ENCODE data around the gene ZBTB32.
"Not testable (repeated sequence)": the region's sequence is repeated elsewhere in the genome, so short reads cannot be mapped to it uniquely, and the experiment has no call there.

Gene ZBTB32

GRCh38 chr19:35704218-35704617, at the start of gene ZBTB32:
Gene ZBTB32, plus strand, starts transcription at chr19:35704558. Its CDS starts 10,069 bp downstream, at chr19:35714627.
- DNase-seq = no peak

- not testable (repeated sequence) for DNase-seq
Observed at GRCh38 chr19:35654828-35655227, 49.5 kb upstream of the ZBTB32 start.

- no peak for DNase-seq
Observed at GRCh38 chr19:35655600-35655999, 48.8 kb upstream of the ZBTB32 start.

GRCh38 chr19:35656700-35657099, 47.7 kb upstream of the ZBTB32 start:
- DNase-seq = no peak

GRCh38 chr19:35657904-35658700, 46.3 kb upstream of the ZBTB32 start:
- DNase-seq = no peak

- no peak for DNase-seq
Observed at GRCh38 chr19:35661995-35662340, 42.4 kb upstream of the ZBTB32 start.

- DNase-seq = no peak
Observed at GRCh38 chr19:35663981-35664380, 40.4 kb upstream of the ZBTB32 start.

- no peak for DNase-seq
Observed at GRCh38 chr19:35665157-35665556, 39.2 kb upstream of the ZBTB32 start.

GRCh38 chr19:35665604-35666003, 38.8 kb upstream of the ZBTB32 start:
- no peak for DNase-seq

- no peak for DNase-seq
Observed at GRCh38 chr19:35666251-35666913, 38.0 kb upstream of the ZBTB32 start, which contains the start of gene UPK1A. Gene UPK1A, plus strand, starts transcription at chr19:35666517. Its CDS starts 296 bp downstream, at chr19:35666813.

GRCh38 chr19:35669566-35669965, 34.8 kb upstream of the ZBTB32 start:
- no peak for DNase-seq

- DNase-seq = no peak
Observed at GRCh38 chr19:35669974-35670373, 34.4 kb upstream of the ZBTB32 start.

- DNase-seq = no peak
Observed at GRCh38 chr19:35670686-35671085, 33.7 kb upstream of the ZBTB32 start.

- DNase-seq = no peak
Observed at GRCh38 chr19:35671818-35672217, 32.5 kb upstream of the ZBTB32 start.

GRCh38 chr19:35673121-35673804, 31.1 kb upstream of the ZBTB32 start:
- DNase-seq = no peak

GRCh38 chr19:35675589-35676140, 28.7 kb upstream of the ZBTB32 start:
- no peak for DNase-seq

GRCh38 chr19:35689836-35690235, 14.5 kb upstream of the ZBTB32 start:
- no peak for DNase-seq

GRCh38 chr19:35691106-35691505, 13.3 kb upstream of the ZBTB32 start:
- DNase-seq = not testable (repeated sequence)

- no peak for DNase-seq
Observed at GRCh38 chr19:35692010-35692409, 12.3 kb upstream of the ZBTB32 start.

- DNase-seq = no peak
Observed at GRCh38 chr19:35693422-35693821, 10.9 kb upstream of the ZBTB32 start.

GRCh38 chr19:35693835-35694599, 10.3 kb upstream of the ZBTB32 start:
- peak; percentile 63 to 73 for DNase-seq

GRCh38 chr19:35695895-35696422, 8.4 kb upstream of the ZBTB32 start:
- no peak for DNase-seq
